ENCODE data around the gene PTPRZ1.

PTPRZ1 gene

GRCh38 chr7:121837462-121837861, 35.5 kb upstream of the PTPRZ1 start:
- H3K27ac ChIP-seq (replicated peaks): no peak overlapping the region
- no peak overlapping the region for H3K4me3 ChIP-seq (replicated peaks; ENCODE audit: insufficient read depth, low read length)
- DNase-seq (ENCODE audit: low read depth in 1 of 2, low spot score in 1 of 2): no peak
- H3K27me3 ChIP-seq (ENCODE audit: insufficient read depth, poor library complexity, severe bottlenecking): no peaks in the 10 kb centered on the region
- TF ChIP-seq REST (IDR thresholded peaks at IDR 0.05; ENCODE audit: insufficient replicate concordance, low read depth) (no peak), GABPA (IDR thresholded peaks at IDR 0.05; ENCODE audit: low read depth) (no peak), POLR2AphosphoS5 (IDR thresholded peaks at IDR 0.05; ENCODE audit: low read depth) (no peak), SPI1 (IDR thresholded peaks at IDR 0.05; ENCODE audit: borderline replicate concordance, low read depth) (no peak)
- TF ChIP-seq, protein P1, sequence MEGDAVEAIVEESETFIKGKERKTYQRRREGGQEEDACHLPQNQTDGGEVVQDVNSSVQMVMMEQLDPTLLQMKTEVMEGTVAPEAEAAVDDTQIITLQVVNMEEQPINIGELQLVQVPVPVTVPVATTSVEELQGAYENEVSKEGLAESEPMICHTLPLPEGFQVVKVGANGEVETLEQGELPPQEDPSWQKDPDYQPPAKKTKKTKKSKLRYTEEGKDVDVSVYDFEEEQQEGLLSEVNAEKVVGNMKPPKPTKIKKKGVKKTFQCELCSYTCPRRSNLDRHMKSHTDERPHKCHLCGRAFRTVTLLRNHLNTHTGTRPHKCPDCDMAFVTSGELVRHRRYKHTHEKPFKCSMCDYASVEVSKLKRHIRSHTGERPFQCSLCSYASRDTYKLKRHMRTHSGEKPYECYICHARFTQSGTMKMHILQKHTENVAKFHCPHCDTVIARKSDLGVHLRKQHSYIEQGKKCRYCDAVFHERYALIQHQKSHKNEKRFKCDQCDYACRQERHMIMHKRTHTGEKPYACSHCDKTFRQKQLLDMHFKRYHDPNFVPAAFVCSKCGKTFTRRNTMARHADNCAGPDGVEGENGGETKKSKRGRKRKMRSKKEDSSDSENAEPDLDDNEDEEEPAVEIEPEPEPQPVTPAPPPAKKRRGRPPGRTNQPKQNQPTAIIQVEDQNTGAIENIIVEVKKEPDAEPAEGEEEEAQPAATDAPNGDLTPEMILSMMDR (IDR thresholded peaks at IDR 0.05; ENCODE audit: insufficient read depth, low read length): no peak

DNA sequence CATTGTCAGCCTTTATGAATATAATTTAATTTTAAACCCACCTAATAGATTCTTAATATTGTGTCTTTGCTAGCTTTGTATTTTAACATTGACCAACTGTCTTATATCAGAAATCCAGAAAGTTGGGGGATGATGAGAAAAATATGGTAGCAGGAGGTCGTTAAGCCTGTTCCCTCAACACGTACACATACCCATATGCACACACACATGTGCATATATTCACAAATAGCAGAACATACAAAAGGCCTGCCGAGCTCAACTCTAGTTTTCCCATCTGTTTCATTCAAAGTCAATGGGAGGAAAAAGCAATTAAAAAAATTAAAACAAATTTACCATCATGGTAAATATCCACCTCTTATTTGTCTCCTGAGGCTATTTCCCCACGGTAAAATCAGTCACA, 25.9 kb upstream of the PTPRZ1 start:
- no peak overlapping the region for H3K27ac ChIP-seq (replicated peaks)

DNA sequence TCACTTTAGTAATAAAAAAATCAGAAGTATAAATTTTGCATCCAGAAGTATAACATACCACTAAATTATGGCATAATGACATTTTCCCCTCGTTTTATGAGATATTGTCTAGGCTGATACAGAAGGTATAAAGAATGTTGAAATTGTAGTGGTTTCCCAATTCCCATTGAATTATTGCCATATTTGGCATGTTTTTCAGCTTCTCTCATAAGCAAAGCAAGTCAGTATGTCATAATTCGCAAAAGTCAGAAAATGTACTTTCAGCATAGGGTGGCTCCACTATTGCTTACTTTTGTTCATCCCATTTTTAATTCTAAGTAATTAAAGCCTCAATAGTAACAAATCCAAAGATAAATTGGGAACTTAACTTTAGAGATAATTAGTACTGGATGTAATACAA, 19.7 kb upstream of the PTPRZ1 start:
- TF ChIP-seq SPI1 (IDR thresholded peaks at IDR 0.05; ENCODE audit: borderline replicate concordance, low read depth): no peak
- no peak for TF ChIP-seq POLR2AphosphoS5 (IDR thresholded peaks at IDR 0.05; ENCODE audit: low read depth)
- no peak for TF ChIP-seq REST (IDR thresholded peaks at IDR 0.05; ENCODE audit: insufficient replicate concordance, low read depth)
- TF ChIP-seq, protein P1 (IDR thresholded peaks at IDR 0.05; ENCODE audit: insufficient read depth, low read length): no peak
- no peak for TF ChIP-seq GABPA (IDR thresholded peaks at IDR 0.05; ENCODE audit: low read depth)
- no peak for DNase-seq (ENCODE audit: low read depth in 1 of 2, low spot score in 1 of 2)

More for the DNA sequence above, 25.9 kb upstream of the PTPRZ1 start:
- TF ChIP-seq GABPA (IDR thresholded peaks at IDR 0.05; ENCODE audit: low read depth): no peak
- TF ChIP-seq REST (IDR thresholded peaks at IDR 0.05; ENCODE audit: insufficient replicate concordance, low read depth): no peak
- TF ChIP-seq POLR2AphosphoS5 (IDR thresholded peaks at IDR 0.05; ENCODE audit: low read depth): no peak
- TF ChIP-seq SPI1 (IDR thresholded peaks at IDR 0.05; ENCODE audit: borderline replicate concordance, low read depth): no peak
- TF ChIP-seq, protein P1 (IDR thresholded peaks at IDR 0.05; ENCODE audit: insufficient read depth, low read length): no peak
- no peak for DNase-seq (ENCODE audit: low read depth in 1 of 2, low spot score in 1 of 2)
- H3K4me3 ChIP-seq (replicated peaks; ENCODE audit: insufficient read depth, low read length): no peak overlapping the region
- H3K27me3 ChIP-seq (ENCODE audit: insufficient read depth, poor library complexity, severe bottlenecking): no peaks in the 10 kb centered on the region

More for the DNA sequence above, 19.7 kb upstream of the PTPRZ1 start:
- Histone ChIP-seq H3K27me3 (ENCODE audit: insufficient read depth, poor library complexity, severe bottlenecking) (no peaks in the 10 kb centered on the region), H3K27ac (replicated peaks) (no peak overlapping the region), H3K4me3 (replicated peaks; ENCODE audit: insufficient read depth, low read length) (no peak overlapping the region)

Measured in HL-60 (cell line).